ENCODE measurements around the gene CYREN.

Gene CYREN

GRCh38 chr7:135189961-135190360 lies 19.5 kb upstream of the CYREN start:
- H3K27ac ChIP-seq, result no peak overlapping the region
- H3K9me3 ChIP-seq, result no peaks in the 10 kb centered on the region
- H3K4me1 ChIP-seq (ENCODE audit: control insufficient read depth in 1 of 2, insufficient read depth in 1 of 2, low read depth in 1 of 2, low read length in 1 of 2), result no peaks in the 10 kb centered on the region
- H3K36me3 ChIP-seq, result peaks cover 84% of the 10 kb centered on the region
- H3K4me3 ChIP-seq (ENCODE audit: low read depth in 1 of 2, low read length in 1 of 2), result no peak overlapping the region
- H3K27me3 ChIP-seq, result no peaks in the 10 kb centered on the region
- no peak for TF ChIP-seq CTCF (IDR thresholded peaks at IDR 0.05)

- Histone ChIP-seq H3K9me3 (no peaks in the 10 kb centered on the region), H3K36me3 (peaks cover 85% of the 10 kb centered on the region), H3K4me1 (ENCODE audit: control insufficient read depth in 1 of 2, insufficient read depth in 1 of 2, low read depth in 1 of 2, low read length in 1 of 2) (no peaks in the 10 kb centered on the region), H3K4me3 (ENCODE audit: low read depth in 1 of 2, low read length in 1 of 2) (no peak overlapping the region), H3K27ac (no peak overlapping the region), H3K27me3 (no peaks in the 10 kb centered on the region)
- no peak for TF ChIP-seq CTCF (IDR thresholded peaks at IDR 0.05)
These were observed 18.7 kb upstream of the CYREN start for GRCh38 chr7:135189221-135189662.

- no peaks in the 10 kb centered on the region for H3K9me3 ChIP-seq
- no peak overlapping the region for H3K4me3 ChIP-seq (ENCODE audit: low read depth in 1 of 2, low read length in 1 of 2)
- peaks cover 83% of the 10 kb centered on the region for H3K36me3 ChIP-seq
- no peak for TF ChIP-seq CTCF (IDR thresholded peaks at IDR 0.05)
- H3K27me3 ChIP-seq, result no peaks in the 10 kb centered on the region
- H3K4me1 ChIP-seq (ENCODE audit: control insufficient read depth in 1 of 2, insufficient read depth in 1 of 2, low read depth in 1 of 2, low read length in 1 of 2), result no peaks in the 10 kb centered on the region
- H3K27ac ChIP-seq, result no peak overlapping the region
These were observed 17.9 kb upstream of the CYREN start for GRCh38 chr7:135188298-135188984.

- peaks cover 71% of the 10 kb centered on the region for H3K36me3 ChIP-seq
- TF ChIP-seq CTCF (IDR thresholded peaks at IDR 0.05), result no peak
- H3K27me3 ChIP-seq, result no peaks in the 10 kb centered on the region
- no peaks in the 10 kb centered on the region for H3K4me1 ChIP-seq (ENCODE audit: control insufficient read depth in 1 of 2, insufficient read depth in 1 of 2, low read depth in 1 of 2, low read length in 1 of 2)
- no peak overlapping the region for H3K4me3 ChIP-seq (ENCODE audit: low read depth in 1 of 2, low read length in 1 of 2)
- no peak overlapping the region for H3K27ac ChIP-seq
- H3K9me3 ChIP-seq, result peaks cover 14% of the 10 kb centered on the region
These were observed 16.3 kb upstream of the CYREN start for GRCh38 chr7:135186841-135187253.

GRCh38 chr7:135186261-135186540 lies 15.7 kb upstream of the CYREN start:
- Histone ChIP-seq H3K27ac (no peak overlapping the region), H3K4me1 (ENCODE audit: control insufficient read depth in 1 of 2, insufficient read depth in 1 of 2, low read depth in 1 of 2, low read length in 1 of 2) (no peaks in the 10 kb centered on the region), H3K36me3 (peaks cover 66% of the 10 kb centered on the region), H3K4me3 (ENCODE audit: low read depth in 1 of 2, low read length in 1 of 2) (no peak overlapping the region), H3K9me3 (peaks cover 20% of the 10 kb centered on the region), H3K27me3 (no peaks in the 10 kb centered on the region)
- TF ChIP-seq CTCF (IDR thresholded peaks at IDR 0.05), result no peak

All from neutrophil (primary cell).